GM12878 (cell line): Measurements from ENCODE around the gene SOAT2. TPM values are rescaled to one million over a fixed set of nuclear protein-coding genes. Genes with fewer than 3 reads are reported as not detected.

ENCODE experiments used
- ATAC-seq: fragments of 200-7000 bp; cut with Tn5 transposase; 3 replicates; pipeline ENCODE4 v1.9.1; 2020; ENCODE audit warnings: mild to moderate bottlenecking, moderate library complexity
- BruUV-seq: library from RNA; stranded (reverse); fragments of 400-500 nt; replicated peaks from 2 replicates; lab custom pipeline; 2021; lab: Mats Ljungman, UMichigan
- CTCF ChIA-PET: fragments of 300-600 bp; sonication (Branson Sonifier 250); formaldehyde crosslinking; extraction: SDS; loops from one replicate; lab custom pipeline; 2021; ENCODE audit warnings: inconsistent platforms; lab: Yijun Ruan, JAX
- POLR2A ChIA-PET: fragments of 350-600 bp; formaldehyde crosslinking; extraction: SDS; loops from one replicate; lab custom pipeline; 2021; ENCODE audit warnings: inconsistent platforms; lab: Charles Lee
- RAD21 ChIA-PET: fragments of 300-600 bp; sonication (Branson Sonifier 250); formaldehyde crosslinking; loops from one replicate; lab custom pipeline; 2023; ENCODE audit warnings: antibody characterized with exemption; ENCODE audit not compliant: unreplicated experiment; lab: Charles Lee
- SMC1A ChIA-PET: fragments of 300-600 bp; sonication (Branson Sonifier 250); formaldehyde crosslinking; loops from one replicate; lab custom pipeline; 2023; ENCODE audit not compliant: unreplicated experiment, uncharacterized antibody; lab: Charles Lee
- DNase-seq: peaks from one replicate; pipeline ENCODE4 v3.0.0-alpha.2; 2011; ENCODE audit warnings: low read depth, low spot score
- FAIRE-seq: peaks from 3 replicates; lab custom pipeline; 2011; peaks lifted over from hg19 to GRCh38; lab: Jason Lieb, UNC
- H2AFZ ChIP-seq: 2 replicates; pipeline ENCODE4 v1.6.0; 2011; ENCODE audit warnings: low read depth, low read length, control low read depth; ENCODE audit not compliant: control insufficient read depth
- H3K27ac ChIP-seq: 2 replicates; pipeline ENCODE4 v1.5.1; 2011; ENCODE audit warnings: control low read depth; ENCODE audit not compliant: control insufficient read depth, insufficient read depth
- H3K27me3 ChIP-seq, 2 experiments: replicated peaks in 1 of 2; 2 replicates each; pipeline versions ENCODE4 v1.6.0 to v1.6.1; 2011; ENCODE audit warnings: low read length in 1 of 2; ENCODE audit not compliant: control insufficient read depth in 2 of 2, insufficient read depth in 2 of 2
- H3K36me3 ChIP-seq, 2 experiments: 2 replicates each; pipeline ENCODE4 v1.5.1; 2011; ENCODE audit warnings: low read length in 1 of 2; ENCODE audit not compliant: control insufficient read depth in 2 of 2, insufficient read depth in 2 of 2
- H3K4me1 ChIP-seq: 2 replicates; pipeline ENCODE4 v1.6.1; 2011; ENCODE audit warnings: mild to moderate bottlenecking, low read length, moderate library complexity, mixed read lengths; ENCODE audit not compliant: control insufficient read depth, insufficient read depth
- H3K4me2 ChIP-seq: 2 replicates; pipeline ENCODE4 v1.6.0; 2011; ENCODE audit warnings: control low read depth; ENCODE audit not compliant: control insufficient read depth, insufficient read depth
- H3K4me3 ChIP-seq: fragments of 200-600 bp; sonication (generic); 2 replicates; pipeline ENCODE4 v1.5.1; 2016
- H3K79me2 ChIP-seq: 2 replicates; pipeline ENCODE4 v1.6.0; 2011; ENCODE audit warnings: low read length; ENCODE audit not compliant: control insufficient read depth, insufficient read depth
- H3K9ac ChIP-seq: 2 replicates; pipeline ENCODE4 v1.8.0; 2011; ENCODE audit warnings: low read length, control low read depth, mixed read lengths; ENCODE audit not compliant: control insufficient read depth, insufficient read depth
- H3K9me3 ChIP-seq: replicated peaks from 3 replicates; pipeline ENCODE4 v1.5.1; 2011; ENCODE audit warnings: mild to moderate bottlenecking, low read length; ENCODE audit not compliant: control insufficient read depth, insufficient read depth
- H4K20me1 ChIP-seq: 2 replicates; pipeline ENCODE4 v1.6.0; 2011; ENCODE audit not compliant: control insufficient read depth, insufficient read depth
- ESRRA ChIP-seq: IDR thresholded peaks from 2 replicates; pipeline ENCODE4 v1.6.1; 2012; ENCODE audit warnings: mild to moderate bottlenecking, low read length, improper control_type of control experiment
- ETV6 ChIP-seq, 2 experiments: fragments of 450-650 bp in 1 of 2; IDR thresholded peaks in 1 of 2; conservative IDR thresholded peaks in 1 of 2; 2 replicates each; pipeline ENCODE4 v1.6.1; 2014; ENCODE audit warnings: antibody characterized with exemption in 1 of 2, borderline replicate concordance in 1 of 2, low read depth in 1 of 2, mild to moderate bottlenecking in 1 of 2, moderate library complexity in 1 of 2
- POLR2A ChIP-seq: IDR thresholded peaks from 2 replicates; pipeline ENCODE4 v1.6.1; 2011; ENCODE audit warnings: low read depth, mild to moderate bottlenecking, low read length
- SMAD1 ChIP-seq: fragments of 450-650 bp; IDR thresholded peaks from 2 replicates; pipeline ENCODE4 v1.6.1; 2018; ENCODE audit warnings: mild to moderate bottlenecking, low read depth; ENCODE audit not compliant: partially characterized antibody
- SMC3 ChIP-seq: IDR thresholded peaks from 2 replicates; pipeline ENCODE4 v1.6.1; 2011; ENCODE audit warnings: low read length, improper control_type of control experiment, borderline replicate concordance
- WGBS: methylation state at CpG from one replicate; pipeline ENCODE4 v1.1.6; 2016; ENCODE audit warnings: low lambda C conversion rate; ENCODE audit not compliant: insufficient replicate concordance, insufficient coverage; ENCODE audit errors: missing lambda C conversion rate; 5-methylcytosine and 5-hydroxymethylcytosine counted together
- in situ Hi-C: fragments of 300-500 bp; cut with MboI; formaldehyde crosslinking; loops from 9 replicates; pipeline ENCODE4 v1.14.3; 2018; ENCODE audit warnings: mixed read lengths
- intact Hi-C: fragments of 100-400 bp; cut with micrococcal nuclease; formaldehyde crosslinking; loops from one replicate; pipeline ENCODE4 v1.14.2; 2022; ENCODE audit not compliant: unreplicated experiment
- polyA plus RNA-seq, 11 experiments: library from polyadenylated mRNA; depleted of rRNA in 4 of 11; unstranded in 6 of 11; stranded (reverse) in 5 of 11; fragments of >200 nt; fragmentation: Nextera tagmentation in 4 of 11; fragmentation: Illumina TruSeq in 1 of 11; extraction: Ambion mirVana in 4 of 11; extraction: Trizol in 1 of 11; gene quantifications; 1 replicate in 1 of 11; 2 replicates in 10 of 11; pipeline versions ENCODE4 v1.2.1 to v1.2.3, GENCODE V29; 2011 to 2016; ENCODE audit warnings: inconsistent platforms in 2 of 11, missing spikeins in 2 of 11, low read depth in 1 of 11
- total RNA-seq, 4 experiments: library from RNA; depleted of rRNA in 3 of 4; stranded (reverse); fragments of >200 nt in 3 of 4; fragmentation: Illumina TruSeq in 1 of 4; extraction: Trizol in 1 of 4; gene quantifications; 2 replicates each; pipeline versions ENCODE4 v1.2.1 to v1.2.3, GENCODE V29; 2013 to 2021
- TF ChIP-seq, protein P1 (sequence below): fragments of 450-650 bp; formaldehyde crosslinking; IDR thresholded peaks from 2 replicates; pipeline ENCODE4 v1.5.0; 2022; ENCODE audit warnings: mild to moderate bottlenecking, missing genetic modification characterization
- TF ChIP-seq, protein P2 (sequence below): fragments of 450-650 bp; IDR thresholded peaks from 2 replicates; pipeline ENCODE4 v1.6.1; 2017; ENCODE audit warnings: low read depth, mild to moderate bottlenecking, moderate library complexity

Gene SOAT2
- total and polyA plus RNA-seq, 10 of the 15 experiments (the other 5 are each of a cell fraction or from before 2014, with no cell fraction given) = 0.08 to 1.7 (median 0.69) TPM

DNA sequence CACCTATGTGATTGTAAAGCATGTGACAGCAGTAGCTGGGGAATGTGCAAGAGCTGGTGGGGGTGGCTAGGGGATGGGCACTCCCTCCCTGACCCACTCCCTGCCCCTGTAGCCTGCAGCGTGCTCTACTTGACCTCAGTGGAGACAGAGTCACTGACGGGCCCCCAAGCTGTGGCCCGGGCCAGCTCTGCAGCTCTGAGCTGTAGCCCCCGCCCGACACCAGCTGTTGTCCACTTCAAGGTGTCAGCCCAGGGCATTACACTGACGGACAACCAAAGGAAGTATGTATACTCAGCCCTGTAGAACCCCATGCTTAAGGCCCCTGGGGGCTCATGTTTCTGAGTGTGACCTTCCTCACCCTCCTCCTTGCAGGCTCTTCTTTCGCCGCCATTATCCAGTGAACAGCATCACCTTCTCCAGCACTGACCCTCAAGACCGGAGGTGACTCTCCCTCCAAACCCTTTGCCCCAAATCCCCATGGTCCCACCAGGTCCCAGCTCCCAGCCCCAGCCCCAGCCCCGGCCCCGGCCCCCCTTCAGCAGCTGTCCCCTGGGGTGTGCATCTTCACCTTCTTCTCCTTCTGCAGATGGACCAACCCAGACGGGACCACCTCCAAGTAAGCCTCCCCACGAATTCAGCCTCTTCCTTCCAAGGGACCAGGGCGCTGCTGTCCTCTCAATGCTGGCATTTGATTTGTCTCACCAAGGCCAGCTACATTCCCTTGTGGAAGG lies 40.1 kb upstream of the SOAT2 start:
- Histone ChIP-seq H3K9ac (no peak overlapping the region), H3K36me3 (peaks cover 6 to 7% of the 10 kb centered on the region in 2 experiments; a peak in 3 of 4 replicates), H3K4me3 (no peak overlapping the region), H3K4me1 (no peaks in the 10 kb centered on the region), H3K79me2 (no peaks in the 10 kb centered on the region), H2AFZ (no peak overlapping the region), H3K9me3 (no peaks in the 10 kb centered on the region), H4K20me1 (no peaks in the 10 kb centered on the region), H3K4me2 (no peak overlapping the region), H3K27ac (no peak overlapping the region), H3K27me3 (no peaks in the 10 kb centered on the region)
- FAIRE-seq (no peak), DNase-seq (no peak), ATAC-seq (no peak)
- TF ChIP-seq POLR2A (peak; percentile 48; the same call in 1 of the 2 replicates), SMAD1 (no peak)
- SMC1A ChIA-PET = interaction anchor here (7.8 kb wide), 1 partner anchor 38 kb away, joined by 126 read pairs; the partner anchor contains the start of gene SOAT2
- CTCF ChIA-PET = interaction anchor here (0.7 to 12.1 kb wide), 3 partner anchors 9 to 38 kb away, joined by 3 to 355 read pairs (median 4); partner anchors contain the start of genes IGFBP6 and SOAT2
- POLR2A ChIA-PET = interaction anchor here (0.5 kb wide), 1 partner anchor 144 kb away, joined by 3 read pairs; the partner anchor contains the start of gene ITGB7
- 78% methylated on average over 14 of the region's 14 CpGs for WGBS
- no TSS peak for BruUV-seq
- in situ Hi-C loops = no loop called here
- intact Hi-C loops = no loop called here
- RAD21 ChIA-PET = no interaction called here

DNA sequence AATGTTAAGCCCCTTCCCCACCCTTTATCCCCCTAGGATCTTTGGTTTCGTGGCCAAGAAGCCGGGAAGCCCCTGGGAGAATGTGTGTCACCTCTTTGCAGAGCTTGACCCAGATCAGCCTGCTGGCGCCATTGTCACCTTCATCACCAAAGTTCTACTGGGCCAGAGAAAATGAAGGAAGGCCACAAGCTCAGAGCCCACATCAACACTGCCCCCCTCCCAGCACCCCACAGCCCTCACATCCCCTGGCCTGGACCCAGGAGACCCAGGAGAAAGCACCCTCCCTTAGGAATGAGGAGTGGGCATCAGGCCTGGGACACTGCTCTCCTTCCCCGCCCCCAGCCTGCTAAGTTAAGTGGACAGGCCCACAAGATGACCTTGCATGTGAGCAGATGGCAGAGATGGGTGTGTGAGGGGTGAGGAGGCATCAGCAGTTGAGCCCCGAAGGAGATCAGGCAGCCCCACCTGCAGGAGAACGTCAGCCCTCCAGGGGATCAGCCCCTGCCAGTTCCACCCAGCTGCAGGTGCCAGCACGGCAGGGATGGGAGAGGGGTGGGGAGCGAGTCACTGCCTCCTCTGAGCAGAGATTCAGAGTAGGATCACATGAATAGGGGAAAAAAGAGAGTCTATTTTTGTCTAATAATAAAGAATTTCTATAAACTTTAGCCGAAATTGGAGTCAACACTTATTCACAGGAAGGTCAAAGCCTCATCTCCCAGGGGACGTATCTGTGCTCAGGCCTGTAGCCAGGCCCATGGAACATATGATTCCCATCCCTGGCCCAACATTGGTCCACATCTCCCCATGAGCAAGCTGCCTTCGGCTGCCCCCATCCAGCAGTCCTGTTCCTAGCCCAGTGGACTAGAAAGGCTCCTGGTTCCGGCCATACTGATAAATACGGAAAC lies 39.3 kb upstream of the SOAT2 start:
- FAIRE-seq (no peak), DNase-seq (no peak), ATAC-seq (no peak)
- POLR2A ChIA-PET = interaction anchor here (0.5 kb wide), 1 partner anchor 143 kb away, joined by 3 read pairs; the partner anchor contains the start of gene ITGB7
- no peak overlapping the region for H3K4me2 ChIP-seq
- H2AFZ ChIP-seq = no peak overlapping the region
- intact Hi-C loops = no loop called here
- CTCF ChIA-PET = interaction anchor here (0.7 to 12.1 kb wide), 6 partner anchors 8 to 37 kb away, joined by 3 to 355 read pairs (median 28); partner anchors contain the start of genes IGFBP6, SOAT2 and SPRYD3
- H3K27me3 ChIP-seq = no peaks in the 10 kb centered on the region
- no peaks in the 10 kb centered on the region for H3K9me3 ChIP-seq
- H3K36me3 ChIP-seq = peaks cover 6 to 7% of the 10 kb centered on the region in 2 experiments; a peak in 3 of 4 replicates
- in situ Hi-C loops = no loop called here
- SMC1A ChIA-PET = interaction anchor here (7.8 kb wide), 1 partner anchor 37 kb away, joined by 126 read pairs; the partner anchor contains the start of gene SOAT2
- H3K27ac ChIP-seq = no peak overlapping the region
- WGBS = 69% methylated on average over 13 of the region's 13 CpGs
- no TSS peak for BruUV-seq
- H3K4me3 ChIP-seq = no peak overlapping the region
- no peaks in the 10 kb centered on the region for H3K79me2 ChIP-seq
- no peaks in the 10 kb centered on the region for H4K20me1 ChIP-seq
- RAD21 ChIA-PET = interaction anchor here (4.5 kb wide), 1 partner anchor 35 kb away, joined by 84 read pairs; the partner anchor contains the start of gene IGFBP6
- no peak overlapping the region for H3K9ac ChIP-seq
- no peaks in the 10 kb centered on the region for H3K4me1 ChIP-seq
- TF ChIP-seq, protein P1, sequence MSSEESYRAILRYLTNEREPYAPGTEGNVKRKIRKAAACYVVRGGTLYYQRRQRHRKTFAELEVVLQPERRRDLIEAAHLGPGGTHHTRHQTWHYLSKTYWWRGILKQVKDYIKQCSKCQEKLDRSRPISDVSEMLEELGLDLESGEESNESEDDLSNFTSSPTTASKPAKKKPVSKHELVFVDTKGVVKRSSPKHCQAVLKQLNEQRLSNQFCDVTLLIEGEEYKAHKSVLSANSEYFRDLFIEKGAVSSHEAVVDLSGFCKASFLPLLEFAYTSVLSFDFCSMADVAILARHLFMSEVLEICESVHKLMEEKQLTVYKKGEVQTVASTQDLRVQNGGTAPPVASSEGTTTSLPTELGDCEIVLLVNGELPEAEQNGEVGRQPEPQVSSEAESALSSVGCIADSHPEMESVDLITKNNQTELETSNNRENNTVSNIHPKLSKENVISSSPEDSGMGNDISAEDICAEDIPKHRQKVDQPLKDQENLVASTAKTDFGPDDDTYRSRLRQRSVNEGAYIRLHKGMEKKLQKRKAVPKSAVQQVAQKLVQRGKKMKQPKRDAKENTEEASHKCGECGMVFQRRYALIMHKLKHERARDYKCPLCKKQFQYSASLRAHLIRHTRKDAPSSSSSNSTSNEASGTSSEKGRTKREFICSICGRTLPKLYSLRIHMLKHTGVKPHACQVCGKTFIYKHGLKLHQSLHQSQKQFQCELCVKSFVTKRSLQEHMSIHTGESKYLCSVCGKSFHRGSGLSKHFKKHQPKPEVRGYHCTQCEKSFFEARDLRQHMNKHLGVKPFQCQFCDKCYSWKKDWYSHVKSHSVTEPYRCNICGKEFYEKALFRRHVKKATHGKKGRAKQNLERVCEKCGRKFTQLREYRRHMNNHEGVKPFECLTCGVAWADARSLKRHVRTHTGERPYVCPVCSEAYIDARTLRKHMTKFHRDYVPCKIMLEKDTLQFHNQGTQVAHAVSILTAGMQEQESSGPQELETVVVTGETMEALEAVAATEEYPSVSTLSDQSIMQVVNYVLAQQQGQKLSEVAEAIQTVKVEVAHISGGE = no peak
- TF ChIP-seq, protein P2, sequence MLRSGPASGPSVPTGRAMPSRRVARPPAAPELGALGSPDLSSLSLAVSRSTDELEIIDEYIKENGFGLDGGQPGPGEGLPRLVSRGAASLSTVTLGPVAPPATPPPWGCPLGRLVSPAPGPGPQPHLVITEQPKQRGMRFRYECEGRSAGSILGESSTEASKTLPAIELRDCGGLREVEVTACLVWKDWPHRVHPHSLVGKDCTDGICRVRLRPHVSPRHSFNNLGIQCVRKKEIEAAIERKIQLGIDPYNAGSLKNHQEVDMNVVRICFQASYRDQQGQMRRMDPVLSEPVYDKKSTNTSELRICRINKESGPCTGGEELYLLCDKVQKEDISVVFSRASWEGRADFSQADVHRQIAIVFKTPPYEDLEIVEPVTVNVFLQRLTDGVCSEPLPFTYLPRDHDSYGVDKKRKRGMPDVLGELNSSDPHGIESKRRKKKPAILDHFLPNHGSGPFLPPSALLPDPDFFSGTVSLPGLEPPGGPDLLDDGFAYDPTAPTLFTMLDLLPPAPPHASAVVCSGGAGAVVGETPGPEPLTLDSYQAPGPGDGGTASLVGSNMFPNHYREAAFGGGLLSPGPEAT = no peak
- TF ChIP-seq ETV6 (conservative IDR thresholded peaks at IDR 0.05 in 1 of 2, IDR thresholded peaks at IDR 0.05 in 1 of 2; ENCODE audit: borderline replicate concordance in 1 of 2, low read depth in 1 of 2) = no peak
- TF ChIP-seq SMC3 = no peak
- TF ChIP-seq ESRRA = no peak
